Neural progenitor cell (in vitro differentiated cells): ENCODE results near the gene SLC30A3. TPM values are rescaled to one million over a fixed set of nuclear protein-coding genes. Genes with fewer than 3 reads are reported as not detected.
A peak's percentile ranks its signal among the peaks of the same experiment; 100 is the strongest.

Experiments used
- DNase-seq: peaks from one replicate; pipeline ENCODE4 v3.0.0-alpha.2; 2016; ENCODE audit warnings: low spot score
- H2AFZ ChIP-seq: fragments of 200-600 bp; sonication (generic); replicated peaks from 2 replicates; pipeline ENCODE4 v1.6.1; 2016; ENCODE audit warnings: antibody characterized with exemption
- H3F3A ChIP-seq: fragments of 200-600 bp; sonication (generic); 2 replicates; pipeline ENCODE4 v1.6.1; 2016; ENCODE audit warnings: antibody characterized with exemption, low read depth
- H3K27ac ChIP-seq: fragments of 200-600 bp; sonication (generic); 2 replicates; pipeline ENCODE4 v1.5.1; 2016; ENCODE audit warnings: mild to moderate bottlenecking
- H3K27me3 ChIP-seq: fragments of 200-600 bp; sonication (generic); 2 replicates; pipeline ENCODE4 v1.6.1; 2016; ENCODE audit warnings: mild to moderate bottlenecking, moderate library complexity
- H3K36me3 ChIP-seq: fragments of 200-600 bp; sonication (generic); 2 replicates; pipeline ENCODE4 v1.5.1; 2016
- H3K4me1 ChIP-seq: fragments of 200-600 bp; sonication (generic); 2 replicates; pipeline ENCODE4 v1.6.1; 2016; ENCODE audit warnings: mixed run types
- H3K4me2 ChIP-seq: fragments of 200-600 bp; sonication (generic); 2 replicates; pipeline ENCODE4 v1.6.1; 2016
- H3K4me3 ChIP-seq: fragments of 200-600 bp; sonication (generic); 2 replicates; pipeline ENCODE4 v1.5.1; 2016
- H3K79me2 ChIP-seq: fragments of 200-600 bp; sonication (generic); 2 replicates; pipeline ENCODE4 v1.6.1; 2016; ENCODE audit warnings: low read depth
- H3K9ac ChIP-seq: fragments of 200-600 bp; sonication (generic); 2 replicates; pipeline ENCODE4 v1.6.1; 2016
- H3K9me3 ChIP-seq: fragments of 200-600 bp; sonication (generic); 2 replicates; pipeline ENCODE4 v1.5.1; 2016; ENCODE audit warnings: low read depth
- H4K20me1 ChIP-seq: fragments of 200-600 bp; sonication (generic); 2 replicates; pipeline ENCODE4 v1.6.1; 2016; ENCODE audit warnings: low read depth
- H3K27ac Mint-ChIP-seq: 3 replicates; pipeline ENCODE4 v1.8.0; 2021; ENCODE audit warnings: mixed read lengths
- H3K27me3 Mint-ChIP-seq: 2 replicates; pipeline ENCODE4 v1.8.0; 2022; ENCODE audit warnings: low read depth, mild to moderate bottlenecking, inconsistent platforms, moderate library complexity, mixed read lengths; ENCODE audit not compliant: insufficient read depth
- H3K36me3 Mint-ChIP-seq: 3 replicates; pipeline ENCODE4 v1.8.0; 2021; ENCODE audit warnings: mixed read lengths
- H3K4me1 Mint-ChIP-seq: 3 replicates; pipeline ENCODE4 v1.8.0; 2021; ENCODE audit warnings: mixed read lengths
- H3K4me3 Mint-ChIP-seq: 3 replicates; pipeline ENCODE4 v1.8.0; 2021; ENCODE audit warnings: mild to moderate bottlenecking, moderate library complexity, mixed read lengths
- H3K9me3 Mint-ChIP-seq: 3 replicates; pipeline ENCODE4 v1.8.0; 2020; ENCODE audit warnings: mixed read lengths
- CTCF ChIP-seq: fragments of 200-600 bp; sonication (generic); IDR thresholded peaks from 2 replicates; pipeline ENCODE4 v1.5.1; 2017; ENCODE audit warnings: antibody characterized with exemption, mild to moderate bottlenecking
- EZH2 ChIP-seq: fragments of 200-600 bp; sonication (generic); IDR thresholded peaks from 2 replicates; pipeline ENCODE4 v1.6.1; 2017; ENCODE audit warnings: antibody characterized with exemption, mild to moderate bottlenecking, moderate library complexity
- EZH2phosphoT487 ChIP-seq: fragments of 200-600 bp; sonication (generic); IDR thresholded peaks from 2 replicates; pipeline ENCODE4 v1.6.1; 2017; ENCODE audit warnings: antibody characterized with exemption
- total RNA-seq: library from RNA; depleted of rRNA; stranded (reverse); fragments of >200 nt; gene quantifications from 2 replicates; pipeline ENCODE4 v1.2.3, GENCODE V29; 2015; ENCODE audit warnings: low replicate concordance

Gene SLC30A3
- total RNA-seq, 1 donor from 2014 or later, result 0.56 TPM

GRCh38 chr2:27294928-27295327 lies 32.1 kb upstream of the SLC30A3 start:
- H3F3A ChIP-seq, result no peaks in the 10 kb centered on the region
- H3K4me1 ChIP-seq, result no peaks in the 10 kb centered on the region
- H3K9ac ChIP-seq, result no peak overlapping the region
- peaks cover 5% of the 10 kb centered on the region for H3K27me3 ChIP-seq
- Mint-ChIP-seq H3K4me3 (no peak overlapping the region), H3K36me3 (no peaks in the 10 kb centered on the region), H3K4me1 (no peaks in the 10 kb centered on the region), H3K9me3 (no peaks in the 10 kb centered on the region), H3K27ac (no peak overlapping the region), H3K27me3 (peaks cover 11% of the 10 kb centered on the region)
- H3K4me2 ChIP-seq, result no peak overlapping the region
- H3K27ac ChIP-seq, result no peak overlapping the region
- no peak overlapping the region for H2AFZ ChIP-seq
- no peaks in the 10 kb centered on the region for H4K20me1 ChIP-seq
- no peak for DNase-seq
- H3K4me3 ChIP-seq, result no peak overlapping the region
- H3K79me2 ChIP-seq, result no peaks in the 10 kb centered on the region
- H3K36me3 ChIP-seq, result no peaks in the 10 kb centered on the region
- TF ChIP-seq EZH2phosphoT487, result no peak
- H3K9me3 ChIP-seq, result no peaks in the 10 kb centered on the region

- Histone ChIP-seq H3K27me3 (peaks cover 5% of the 10 kb centered on the region), H4K20me1 (no peaks in the 10 kb centered on the region), H3K9ac (no peak overlapping the region), H3K4me3 (no peak overlapping the region), H3K4me1 (no peaks in the 10 kb centered on the region), H3K36me3 (no peaks in the 10 kb centered on the region), H3K27ac (no peak overlapping the region), H3K79me2 (no peaks in the 10 kb centered on the region), H3F3A (no peaks in the 10 kb centered on the region), H2AFZ (peak overlapping the region; percentile 79), H3K9me3 (no peaks in the 10 kb centered on the region), H3K4me2 (no peak overlapping the region)
- Mint-ChIP-seq H3K4me3 (no peak overlapping the region), H3K4me1 (no peaks in the 10 kb centered on the region), H3K27ac (no peak overlapping the region), H3K36me3 (no peaks in the 10 kb centered on the region), H3K27me3 (peaks cover 10% of the 10 kb centered on the region), H3K9me3 (no peaks in the 10 kb centered on the region)
- peak; percentile 53 for DNase-seq
- TF ChIP-seq EZH2, result no peak
- TF ChIP-seq CTCF, result peak; percentile 48
- TF ChIP-seq EZH2phosphoT487, result no peak
Observed at GRCh38 chr2:27291865-27292264, 29.0 kb upstream of the SLC30A3 start.

- Mint-ChIP-seq H3K4me1 (no peaks in the 10 kb centered on the region), H3K4me3 (no peak overlapping the region), H3K27me3 (peaks cover 11% of the 10 kb centered on the region), H3K9me3 (no peaks in the 10 kb centered on the region), H3K27ac (no peak overlapping the region), H3K36me3 (no peaks in the 10 kb centered on the region)
- no peak overlapping the region for H3K27ac ChIP-seq
- H3K4me1 ChIP-seq, result no peaks in the 10 kb centered on the region
- H3K27me3 ChIP-seq, result peaks cover 5% of the 10 kb centered on the region
- H3K4me3 ChIP-seq, result no peak overlapping the region
- TF ChIP-seq EZH2phosphoT487 (no peak), CTCF (no peak), EZH2 (no peak)
- no peak overlapping the region for H3K9ac ChIP-seq
- no peaks in the 10 kb centered on the region for H3K79me2 ChIP-seq
- DNase-seq, result no peak
- no peaks in the 10 kb centered on the region for H4K20me1 ChIP-seq
- no peak overlapping the region for H2AFZ ChIP-seq
- no peaks in the 10 kb centered on the region for H3K9me3 ChIP-seq
- no peak overlapping the region for H3K4me2 ChIP-seq
- no peaks in the 10 kb centered on the region for H3F3A ChIP-seq
- no peaks in the 10 kb centered on the region for H3K36me3 ChIP-seq
Observed at GRCh38 chr2:27290549-27290948, 27.7 kb upstream of the SLC30A3 start.

- H3K4me2 ChIP-seq, result no peak overlapping the region
- peaks cover 15% of the 10 kb centered on the region for H3K27me3 Mint-ChIP-seq
Observed at GRCh38 chr2:27288610-27289009, 25.8 kb upstream of the SLC30A3 start.

More at GRCh38 chr2:27288610-27289009, 25.8 kb upstream of the SLC30A3 start:
- H3K27ac ChIP-seq, result no peak overlapping the region
- H2AFZ ChIP-seq, result no peak overlapping the region
- no peaks in the 10 kb centered on the region for H3K36me3 ChIP-seq
- H3K9ac ChIP-seq, result no peak overlapping the region
- H3K79me2 ChIP-seq, result no peaks in the 10 kb centered on the region
- no peak for DNase-seq
- H3F3A ChIP-seq, result no peaks in the 10 kb centered on the region
- Mint-ChIP-seq H3K4me3 (no peak overlapping the region), H3K36me3 (no peaks in the 10 kb centered on the region), H3K9me3 (no peaks in the 10 kb centered on the region), H3K27ac (no peak overlapping the region), H3K4me1 (no peaks in the 10 kb centered on the region)
- H3K9me3 ChIP-seq, result no peaks in the 10 kb centered on the region
- H4K20me1 ChIP-seq, result no peaks in the 10 kb centered on the region
- H3K27me3 ChIP-seq, result peaks cover 5% of the 10 kb centered on the region
- H3K4me1 ChIP-seq, result no peaks in the 10 kb centered on the region
- TF ChIP-seq CTCF (no peak), EZH2 (no peak), EZH2phosphoT487 (no peak)
- no peak overlapping the region for H3K4me3 ChIP-seq
